Renal cortex interstitium (tissue), 11 donors: ENCODE results near the gene WDR53. TPM values are rescaled to one million over a fixed set of nuclear protein-coding genes. Genes with fewer than 3 reads are reported as not detected.
"Not testable (repeated sequence)": the region's sequence is repeated elsewhere in the genome, so short reads cannot be mapped to it uniquely, and the experiment has no call there.

Experiments
- DNase-seq, 11 donors: peaks; one replicate each; pipeline ENCODE4 v3.0.0-alpha.2; 2013; ENCODE audit warnings: low read depth in 9 of 11, low spot score in 4 of 11; ENCODE audit errors: extremely low read depth in 1 of 11
- polyA plus RNA-seq, 3 donors: library from polyadenylated mRNA; unstranded; fragments of 120-200 nt; gene quantifications; one replicate each; pipeline ENCODE4 v1.2.1, GENCODE V29; 2013; ENCODE audit not compliant: insufficient read length in 3 of 3

Gene WDR53
- polyA plus RNA-seq, 3 donors = 15.2 to 19.4 (median 17.2) TPM

- peak in 10 of 11 donors; percentile 15 to 71 (median 49) for DNase-seq
Measured at GRCh38 chr3:196528639-196529233, 39.6 kb downstream of the WDR53 start.

GRCh38 chr3:196525141-196525540 lies 43.2 kb downstream of the WDR53 start:
- no peak for DNase-seq

- no peak for DNase-seq
Measured at GRCh38 chr3:196524527-196524926, 43.8 kb downstream of the WDR53 start.

GRCh38 chr3:196523841-196524240 lies 44.5 kb downstream of the WDR53 start:
- no peak for DNase-seq

GRCh38 chr3:196521291-196521690 lies 47.1 kb downstream of the WDR53 start:
- not testable (repeated sequence) for DNase-seq

- no peak for DNase-seq
Measured at GRCh38 chr3:196519718-196520082, 48.7 kb downstream of the WDR53 start.

- DNase-seq = no peak
Measured at GRCh38 chr3:196518966-196519717, 49.2 kb downstream of the WDR53 start.

GRCh38 chr3:196517919-196518318 lies 50.4 kb downstream of the WDR53 start:
- DNase-seq = no peak

GRCh38 chr3:196517162-196517800 lies 51.1 kb downstream of the WDR53 start:
- no peak for DNase-seq

GRCh38 chr3:196514913-196515621 lies 53.3 kb downstream of the WDR53 start, which contains the start of gene SMCO1:
Gene SMCO1 (minus strand): TSS chr3:196515346. CDS start chr3:196515209, 137 bp downstream.
- no peak for DNase-seq

- no peak for DNase-seq
Measured at GRCh38 chr3:196514350-196514716, 54.0 kb downstream of the WDR53 start.

- no peak for DNase-seq
Measured at GRCh38 chr3:196513697-196514349, 54.5 kb downstream of the WDR53 start.

GRCh38 chr3:196511646-196512425 lies 56.5 kb downstream of the WDR53 start:
- DNase-seq = not testable (repeated sequence)

- DNase-seq = not testable (repeated sequence)
Measured at GRCh38 chr3:196511108-196511507, 57.2 kb downstream of the WDR53 start.

- DNase-seq = no peak
Measured at GRCh38 chr3:196506687-196507086, 61.7 kb downstream of the WDR53 start.

GRCh38 chr3:196504556-196504955 lies 63.8 kb downstream of the WDR53 start:
- no peak for DNase-seq
